NCI-H2171 (cell line): ENCODE results near the gene FOXB1.

Experiments
- DNase-seq: peaks from one replicate; lab custom pipeline; 2025; lab: John Stamatoyannopoulos, UW

FOXB1 gene

DNA sequence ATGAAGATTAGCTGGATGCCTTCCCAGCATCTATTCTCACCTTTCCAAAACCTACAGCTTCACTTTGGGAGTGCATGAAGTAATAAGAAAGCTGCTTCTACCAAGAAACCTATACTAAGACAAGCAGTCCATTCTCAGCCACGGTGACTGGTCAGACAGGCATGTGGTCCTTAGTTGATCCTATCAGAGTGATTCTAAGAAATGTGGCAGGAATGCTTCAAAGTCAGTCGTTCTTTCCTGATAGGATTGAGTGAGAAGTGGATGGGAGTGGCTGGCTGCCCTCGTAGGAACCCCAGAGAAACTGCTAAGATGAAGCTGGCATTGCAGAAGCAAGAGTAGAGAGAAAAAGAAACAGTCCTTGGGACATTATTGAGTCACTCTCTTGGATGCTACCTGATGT is 16.6 kb downstream of the FOXB1 start:
- DNase-seq = no peak

DNA sequence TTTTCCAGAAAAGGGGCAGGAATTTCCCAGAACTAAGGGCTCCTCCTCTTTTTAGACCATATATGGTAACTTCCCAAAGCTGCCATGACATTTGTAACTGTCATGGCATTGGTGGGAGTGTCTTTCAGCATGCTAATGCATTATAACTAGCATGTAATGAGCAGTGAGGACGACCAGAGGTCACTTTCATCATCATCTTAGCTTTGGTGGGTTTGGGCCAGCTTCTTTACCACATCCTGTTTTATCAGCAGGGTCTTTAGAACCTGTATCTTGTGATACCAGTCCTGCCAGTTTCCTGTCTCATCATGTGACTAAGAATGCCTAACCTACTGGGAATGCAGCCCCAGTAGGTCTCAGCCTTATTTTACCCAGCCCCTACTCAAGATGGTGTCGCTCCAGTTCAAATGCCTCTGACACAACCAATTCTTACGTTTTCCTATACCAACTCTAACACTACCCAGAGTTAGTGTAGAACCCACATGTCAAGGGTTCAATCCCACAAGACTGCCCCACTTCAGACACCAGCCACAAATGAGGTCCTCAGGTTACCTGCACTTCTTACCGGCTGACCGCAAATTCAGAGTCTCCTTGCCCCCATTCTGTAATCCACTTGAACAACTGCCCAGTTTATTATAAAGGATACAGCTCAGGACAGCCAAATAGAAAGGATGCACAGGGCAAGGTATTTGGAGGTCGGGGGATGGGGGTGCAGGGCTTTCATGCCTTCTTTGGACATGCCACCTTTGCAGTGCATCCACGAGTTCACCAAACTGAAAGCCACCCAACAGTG is 17.7 kb downstream of the FOXB1 start:
- DNase-seq = no peak

DNA sequence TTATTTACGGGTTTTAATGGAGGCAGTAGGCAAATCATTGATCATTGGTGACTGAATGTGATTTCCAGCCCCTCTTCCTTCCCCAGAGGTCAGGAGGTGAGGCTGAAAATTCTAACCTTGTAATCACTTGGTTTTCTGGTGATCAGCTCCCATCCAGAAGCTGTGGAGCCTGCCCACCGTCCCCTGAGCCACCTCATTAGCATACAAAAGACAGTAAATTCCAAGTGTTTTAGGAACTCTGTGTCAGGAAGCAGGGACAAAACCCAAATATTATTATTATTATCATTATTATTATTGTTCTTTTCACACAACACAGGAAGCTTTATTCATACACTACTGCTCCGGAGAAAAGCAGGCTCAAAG is 18.2 kb downstream of the FOXB1 start:
- no peak for DNase-seq

DNA sequence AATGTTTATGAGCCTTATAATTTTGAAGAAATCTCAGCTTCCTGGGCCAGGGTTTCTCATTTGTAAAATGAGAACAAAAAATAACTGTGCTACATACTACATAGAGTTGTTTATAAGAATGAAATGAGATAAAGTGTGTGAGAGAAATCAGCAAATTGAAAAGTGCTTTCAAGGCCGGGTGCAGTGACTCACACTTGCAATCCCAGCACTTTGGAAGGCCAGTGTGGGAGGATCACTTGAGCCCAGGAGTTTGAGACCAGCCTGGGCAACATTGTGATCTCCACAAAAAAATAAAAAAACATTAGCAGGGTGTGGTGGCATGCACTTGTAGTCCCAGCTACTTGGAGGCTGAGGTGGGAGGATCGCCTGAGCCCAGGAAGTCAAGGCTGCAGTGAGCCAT is 22.4 kb downstream of the FOXB1 start:
- DNase-seq = no peak

DNA sequence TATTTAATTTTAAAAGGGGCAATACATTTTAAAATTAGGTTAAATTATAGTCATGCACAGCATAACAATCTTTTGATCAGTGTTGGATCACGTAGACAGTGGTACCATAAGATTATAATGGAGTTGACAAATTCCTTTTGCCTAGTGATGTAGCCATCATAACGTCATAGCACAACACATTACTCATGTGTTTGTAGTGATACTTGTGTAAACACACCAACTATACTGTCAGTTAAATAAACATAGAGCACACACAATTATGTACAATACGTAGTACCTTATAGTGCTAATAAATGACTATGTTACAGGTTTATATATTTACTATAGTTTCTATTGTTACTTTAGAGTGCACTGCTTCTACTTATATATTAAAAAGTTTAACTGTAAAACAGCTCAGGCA is 31.2 kb downstream of the FOXB1 start:
- DNase-seq = no peak

DNA sequence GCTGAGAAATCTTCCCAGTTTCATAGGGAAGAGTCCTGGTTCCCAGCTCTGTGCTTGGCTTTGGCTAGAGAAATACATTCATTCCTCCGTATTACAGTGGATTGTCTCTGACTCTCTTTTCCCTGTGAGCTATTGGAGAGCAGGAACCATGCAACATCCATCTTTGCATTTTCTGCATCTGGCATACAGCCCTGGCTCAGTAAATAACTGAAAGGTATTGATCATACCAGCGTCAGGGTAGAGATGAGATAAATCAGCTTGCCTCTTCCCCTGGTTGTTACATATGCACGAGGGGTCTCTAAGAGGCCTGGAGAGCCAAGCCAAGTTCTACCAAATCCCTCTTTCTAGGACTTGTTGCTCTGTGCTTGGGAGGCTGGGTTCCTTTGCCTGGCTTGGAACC is 35.2 kb downstream of the FOXB1 start:
- no peak for DNase-seq

DNA sequence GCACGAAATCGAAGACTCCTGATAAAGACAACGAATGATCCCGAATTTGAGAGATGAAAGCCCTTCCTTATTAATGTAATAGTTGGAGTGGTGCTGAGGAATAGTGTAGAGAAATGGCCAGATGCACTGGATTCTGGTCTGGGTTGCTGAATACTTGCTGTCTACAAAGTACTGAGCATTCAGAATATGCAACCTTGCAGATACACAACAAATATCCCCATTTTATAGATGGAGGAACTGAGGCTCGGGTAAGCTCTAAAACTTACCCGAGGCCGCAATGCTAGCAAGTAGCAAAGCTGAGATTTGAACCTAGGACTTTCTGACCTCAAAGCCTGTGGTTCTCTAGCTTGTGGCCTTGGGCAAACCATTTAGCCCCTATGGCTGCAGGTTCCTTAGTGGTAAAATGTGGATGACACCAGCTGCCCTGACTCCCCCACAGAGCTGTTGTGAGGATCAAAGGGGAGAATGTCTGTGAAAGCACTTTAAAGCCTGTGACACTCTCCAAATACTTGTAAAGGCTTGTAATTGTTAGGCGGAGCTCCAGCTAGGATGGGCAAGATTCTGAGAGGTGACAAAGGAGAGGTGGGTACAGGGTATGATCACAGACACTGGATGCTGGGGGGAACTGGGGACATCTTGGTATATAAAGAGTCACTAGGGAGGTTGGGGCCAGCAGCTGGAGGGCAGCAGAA is 39.8 kb downstream of the FOXB1 start:
- DNase-seq = no peak

DNA sequence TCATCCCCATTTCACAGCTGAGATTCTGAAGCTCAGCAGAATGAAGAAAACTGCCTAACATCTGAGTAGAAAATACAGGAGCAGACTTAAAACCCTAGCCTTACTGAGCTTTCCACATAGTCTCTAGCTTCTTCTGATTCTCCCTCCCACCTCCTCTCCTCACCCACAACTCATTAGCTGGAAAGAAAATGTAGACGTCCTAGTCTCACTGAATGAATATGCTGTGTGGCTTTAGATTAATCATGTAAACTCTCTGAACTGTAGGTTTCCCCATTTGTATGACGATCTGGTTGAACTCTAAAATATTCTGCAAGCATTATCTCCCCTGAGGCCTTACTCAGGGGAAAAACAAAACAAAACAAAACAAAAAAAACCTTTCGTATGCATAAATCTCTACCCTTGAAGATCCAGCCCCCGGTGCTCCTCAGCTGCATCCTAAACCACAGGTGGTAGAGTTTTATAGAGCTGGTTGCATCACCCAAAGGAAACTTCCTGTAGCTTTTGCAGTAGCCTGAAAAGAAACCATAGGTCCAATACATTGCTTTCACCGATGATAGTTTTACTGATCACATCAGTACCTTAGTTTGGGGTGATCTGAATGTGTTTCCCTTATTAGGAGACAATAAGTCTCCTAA is 40.6 kb downstream of the FOXB1 start:
- no peak for DNase-seq

DNA sequence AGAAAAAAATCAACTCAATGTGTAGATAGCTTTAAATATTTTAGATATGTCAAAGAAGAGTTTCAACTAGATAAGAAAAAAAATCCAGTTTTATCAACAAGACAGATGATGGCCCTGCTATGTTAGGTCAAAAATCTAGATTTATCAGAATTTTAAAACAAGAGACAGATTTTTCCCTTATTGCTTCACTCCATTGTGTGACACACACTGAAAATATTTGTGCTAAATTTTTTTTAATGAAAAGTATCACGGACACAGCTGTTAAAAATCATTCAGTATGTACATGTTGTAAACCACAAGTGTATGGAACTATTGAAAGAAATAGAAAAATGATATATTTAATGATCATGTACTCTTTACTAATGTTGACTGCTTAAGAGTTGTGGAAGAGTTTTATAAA is 43.6 kb downstream of the FOXB1 start:
- DNase-seq = no peak

DNA sequence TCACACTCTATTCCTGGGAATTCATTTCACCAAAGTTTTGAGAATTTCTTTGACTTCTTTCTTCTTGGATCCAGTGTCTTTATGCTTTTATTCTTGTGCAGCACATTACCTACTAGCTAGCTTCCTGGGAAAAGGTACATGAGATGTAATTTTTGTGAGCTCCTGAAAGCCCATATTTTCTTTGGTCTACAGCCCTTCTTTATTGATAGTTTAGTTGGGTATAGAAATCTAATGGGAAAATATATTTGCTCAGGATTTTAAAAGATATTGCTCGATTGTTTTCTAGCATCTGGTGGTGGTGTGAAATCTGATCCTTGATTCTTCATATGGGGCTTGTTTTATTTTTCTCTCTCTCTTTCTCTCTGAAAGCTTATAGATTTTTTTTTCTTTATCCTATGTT is 45.8 kb downstream of the FOXB1 start:
- no peak for DNase-seq

DNA sequence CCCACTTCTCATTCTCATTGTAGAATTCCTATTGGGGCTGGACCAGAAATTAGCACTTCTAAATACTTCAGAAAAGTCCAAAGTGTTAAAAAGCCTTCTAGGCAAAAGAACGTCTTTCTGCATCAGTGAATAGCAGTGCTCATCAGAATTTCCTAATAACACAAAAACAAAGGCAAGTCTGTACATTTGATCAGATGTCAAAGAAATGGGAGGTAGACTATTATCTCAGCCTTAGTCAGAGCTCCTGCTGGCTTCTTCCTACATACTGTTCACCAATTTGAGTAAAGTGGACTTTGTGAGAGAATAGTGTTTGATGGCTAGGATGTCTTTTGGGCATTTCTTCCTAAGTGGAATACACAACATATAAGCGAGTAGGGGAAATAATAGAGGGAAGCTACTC is 48.7 kb downstream of the FOXB1 start:
- DNase-seq = no peak

DNA sequence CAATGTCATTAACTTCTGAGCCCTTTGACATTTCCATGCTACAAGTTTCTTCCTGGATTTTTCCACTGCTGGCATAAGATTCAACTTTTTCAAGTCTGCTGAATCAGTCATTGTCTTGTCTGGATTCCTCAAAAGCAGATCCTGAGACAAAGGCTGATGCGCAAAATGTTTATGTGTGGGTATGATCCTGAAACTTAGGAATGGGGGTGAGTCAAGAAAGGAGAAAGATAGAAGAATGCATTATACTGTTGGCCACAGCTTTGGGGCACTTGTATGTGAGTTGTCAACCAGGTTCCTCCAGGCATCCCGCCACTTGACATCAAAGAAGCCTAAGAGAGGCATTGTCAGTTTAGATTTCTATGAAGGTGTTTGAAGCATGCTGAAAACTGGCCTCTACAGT is 50.4 kb downstream of the FOXB1 start:
- no peak for DNase-seq
